Measurements from ENCODE around the gene FAM98B. TPM values are rescaled to one million over a fixed set of nuclear protein-coding genes. Genes with fewer than 3 reads are reported as not detected.

FAM98B gene
- total RNA-seq, 1 donor from 2014 or later = 30.7 TPM

GRCh38 chr15:38414357-38414756 is 39.6 kb upstream of the FAM98B start:
- no peaks in the 10 kb centered on the region for H3K36me3 Mint-ChIP-seq (ENCODE audit: low read depth)
- peaks cover 21% of the 10 kb centered on the region for H3K27me3 Mint-ChIP-seq
- intact Hi-C loops (cut with micrococcal nuclease) = no loop called here
- ChIA-PET CTCF (no interaction called here), POLR2A (interaction anchor here (0.5 kb wide), 1 partner anchor 163 kb away, joined by 5 read pairs; no protein-coding TSS in a partner anchor)
- no peak overlapping the region for H3K4me3 Mint-ChIP-seq
- ATAC-seq (ENCODE audit: low read depth) (no peak), DNase-seq (no peak)
- H3K4me1 Mint-ChIP-seq = no peaks in the 10 kb centered on the region
- no peaks in the 10 kb centered on the region for H3K9me3 Mint-ChIP-seq
- no peak overlapping the region for H3K27ac Mint-ChIP-seq
- no peak for TF ChIP-seq CTCF (IDR thresholded peaks at IDR 0.05)

GRCh38 chr15:38421069-38421690 is 32.7 kb upstream of the FAM98B start:
- Mint-ChIP-seq H3K4me1 (no peaks in the 10 kb centered on the region), H3K27ac (no peak overlapping the region), H3K4me3 (no peak overlapping the region), H3K36me3 (ENCODE audit: low read depth) (no peaks in the 10 kb centered on the region), H3K9me3 (peaks cover 2% of the 10 kb centered on the region), H3K27me3 (peaks cover 26% of the 10 kb centered on the region)
- ATAC-seq (ENCODE audit: low read depth) (no peak), DNase-seq (no peak)
- TF ChIP-seq CTCF (IDR thresholded peaks at IDR 0.05) = no peak
- ChIA-PET CTCF (interaction anchor here (2.1 kb wide), 1 partner anchor 19 kb away, joined by 8 read pairs; no protein-coding TSS in a partner anchor), POLR2A (no interaction called here)
- intact Hi-C loops (cut with micrococcal nuclease) = no loop called here

- Mint-ChIP-seq H3K27ac (no peak overlapping the region), H3K36me3 (ENCODE audit: low read depth) (no peaks in the 10 kb centered on the region), H3K9me3 (peaks cover 2% of the 10 kb centered on the region), H3K27me3 (peaks cover 12% of the 10 kb centered on the region), H3K4me1 (no peaks in the 10 kb centered on the region), H3K4me3 (no peak overlapping the region)
- DNase-seq (no peak), ATAC-seq (ENCODE audit: low read depth) (no peak)
- CTCF ChIA-PET = interaction anchor here (2.6 kb wide), 1 partner anchor 16 kb away, joined by 6 read pairs; no protein-coding TSS in a partner anchor
- intact Hi-C loops (cut with micrococcal nuclease) = no loop called here
- POLR2A ChIA-PET = no interaction called here
- no peak for TF ChIP-seq CTCF (IDR thresholded peaks at IDR 0.05)
Measured at GRCh38 chr15:38424101-38424552, 29.8 kb upstream of the FAM98B start.

- CTCF ChIA-PET = interaction anchor here (2.6 kb wide), 1 partner anchor 15 kb away, joined by 6 read pairs; no protein-coding TSS in a partner anchor
Measured at GRCh38 chr15:38425269-38425668, 28.7 kb upstream of the FAM98B start.

GRCh38 chr15:38427380-38427779 is 26.5 kb upstream of the FAM98B start:
- Mint-ChIP-seq H3K36me3 (ENCODE audit: low read depth) (no peaks in the 10 kb centered on the region), H3K27me3 (peaks cover 10% of the 10 kb centered on the region), H3K4me1 (no peaks in the 10 kb centered on the region), H3K27ac (no peak overlapping the region), H3K4me3 (no peak overlapping the region), H3K9me3 (peaks cover 2% of the 10 kb centered on the region)
- ATAC-seq (ENCODE audit: low read depth) = no peak
- TF ChIP-seq CTCF (IDR thresholded peaks at IDR 0.05) = no peak
- intact Hi-C loops (cut with micrococcal nuclease) = no loop called here
- POLR2A ChIA-PET = no interaction called here
- CTCF ChIA-PET = no interaction called here
- DNase-seq = no peak

More at GRCh38 chr15:38425269-38425668, 28.7 kb upstream of the FAM98B start:
- Mint-ChIP-seq H3K4me1 (no peaks in the 10 kb centered on the region), H3K4me3 (no peak overlapping the region), H3K27ac (no peak overlapping the region), H3K27me3 (peaks cover 12% of the 10 kb centered on the region), H3K9me3 (peaks cover 2% of the 10 kb centered on the region), H3K36me3 (ENCODE audit: low read depth) (no peaks in the 10 kb centered on the region)
- POLR2A ChIA-PET = no interaction called here
- ATAC-seq (ENCODE audit: low read depth) (no peak), DNase-seq (no peak)
- TF ChIP-seq CTCF (IDR thresholded peaks at IDR 0.05) = no peak
- intact Hi-C loops (cut with micrococcal nuclease) = no loop called here

All from activated B cell treated with CpG ODN at 0.5 μM for 24 hours (primary cell).